ENCODE measurements around the gene ZSCAN25.

ZSCAN25 gene

DNA sequence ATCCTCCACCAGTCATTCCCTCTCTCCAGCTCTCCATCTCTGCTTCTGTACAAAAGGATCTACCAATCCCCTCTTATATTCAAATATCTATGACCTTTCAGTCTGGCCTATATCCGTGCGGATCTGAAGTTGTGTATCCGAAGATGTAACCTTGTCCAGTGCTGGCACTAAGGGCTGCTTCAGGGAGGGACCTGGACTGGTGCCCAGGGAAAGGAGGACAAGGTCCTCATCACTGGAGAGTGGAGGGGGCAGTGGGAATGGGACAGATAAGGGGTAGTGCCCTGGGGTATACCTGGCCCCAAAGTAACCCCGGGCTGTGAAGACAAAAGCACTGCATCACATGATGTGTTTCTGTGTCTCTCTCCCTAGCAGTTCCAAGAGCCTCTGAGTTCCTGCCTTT lies 16.9 kb upstream of the ZSCAN25 start:
- no peaks in the 10 kb centered on the region for H3K27me3 Mint-ChIP-seq

DNA sequence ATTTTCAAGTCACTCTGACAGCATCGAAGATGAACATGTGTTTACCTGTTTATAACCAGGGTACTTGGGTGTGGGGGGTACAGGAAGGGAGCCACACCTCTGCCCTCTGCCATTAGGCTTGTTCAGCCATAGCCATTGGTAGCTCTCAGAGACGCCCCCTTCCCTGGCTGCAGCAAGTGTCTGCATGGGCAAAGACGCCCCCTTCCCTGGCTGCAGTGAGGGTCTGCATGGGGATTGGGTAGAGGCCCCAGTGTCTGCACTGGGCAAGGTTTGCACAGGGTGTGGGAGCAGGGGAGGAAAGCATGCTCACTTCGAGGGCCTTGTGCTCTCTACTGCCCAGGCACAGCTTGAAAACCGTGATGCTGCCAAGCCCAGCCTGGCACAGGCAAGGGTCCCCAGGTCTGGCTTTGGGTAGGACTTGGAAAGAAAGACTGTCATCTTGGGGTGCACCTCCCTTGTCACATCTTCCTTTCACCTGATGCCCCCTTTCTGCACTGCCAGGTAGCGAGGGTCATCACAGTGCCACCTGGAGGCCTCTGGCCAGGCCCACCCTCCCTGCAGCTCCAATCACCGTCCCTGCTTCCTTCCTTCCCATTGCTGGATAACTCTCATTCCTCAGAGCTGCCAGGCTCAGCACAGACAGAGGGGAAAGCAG lies 15.0 kb upstream of the ZSCAN25 start:
- Mint-ChIP-seq H3K9me3 (no peaks in the 10 kb centered on the region), H3K4me1 (no peaks in the 10 kb centered on the region), H3K27me3 (no peaks in the 10 kb centered on the region), H3K27ac (no peak overlapping the region), H3K36me3 (peaks cover 0 to 6% of the 10 kb centered on the region in 2 donors), H3K4me3 (no peak overlapping the region)
- ATAC-seq (replicated peaks) (no peak), DNase-seq (no peak)

More for the DNA sequence above, 16.9 kb upstream of the ZSCAN25 start:
- no peak for ATAC-seq (replicated peaks)
- no peaks in the 10 kb centered on the region for H3K9me3 Mint-ChIP-seq
- H3K4me3 Mint-ChIP-seq: no peak overlapping the region
- H3K36me3 Mint-ChIP-seq: peaks cover 0 to 6% of the 10 kb centered on the region in 2 donors
- H3K4me1 Mint-ChIP-seq: no peaks in the 10 kb centered on the region
- no peak for DNase-seq
- H3K27ac Mint-ChIP-seq: no peak overlapping the region

DNA sequence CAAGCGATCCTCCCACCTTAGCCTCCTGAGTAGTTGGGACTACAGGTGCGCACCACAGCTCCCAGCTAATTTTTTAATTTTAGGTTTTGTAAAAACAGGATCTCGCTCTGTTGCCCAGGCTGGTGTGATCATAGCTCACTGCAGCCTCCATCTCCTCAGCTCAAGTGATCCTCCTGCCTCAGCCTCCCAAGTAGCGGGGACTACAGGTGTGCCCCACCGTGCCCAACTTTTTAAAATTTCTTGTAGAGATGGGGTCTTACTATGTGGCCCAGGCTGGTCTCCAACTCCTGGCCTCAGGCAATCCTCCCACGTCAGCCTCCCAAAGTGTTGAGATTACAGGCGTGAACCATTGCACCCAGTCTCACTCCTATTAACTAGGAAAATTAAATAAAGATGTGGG lies 11.2 kb upstream of the ZSCAN25 start:
- H3K36me3 Mint-ChIP-seq: peaks cover 0 to 7% of the 10 kb centered on the region in 2 donors
- H3K27ac Mint-ChIP-seq: no peak overlapping the region
- H3K4me3 Mint-ChIP-seq: no peak overlapping the region
- peaks cover 0 to 4% of the 10 kb centered on the region in 2 donors for H3K27me3 Mint-ChIP-seq
- DNase-seq (no peak), ATAC-seq (replicated peaks) (no peak)
- H3K4me1 Mint-ChIP-seq: no peaks in the 10 kb centered on the region
- H3K9me3 Mint-ChIP-seq: no peaks in the 10 kb centered on the region

DNA sequence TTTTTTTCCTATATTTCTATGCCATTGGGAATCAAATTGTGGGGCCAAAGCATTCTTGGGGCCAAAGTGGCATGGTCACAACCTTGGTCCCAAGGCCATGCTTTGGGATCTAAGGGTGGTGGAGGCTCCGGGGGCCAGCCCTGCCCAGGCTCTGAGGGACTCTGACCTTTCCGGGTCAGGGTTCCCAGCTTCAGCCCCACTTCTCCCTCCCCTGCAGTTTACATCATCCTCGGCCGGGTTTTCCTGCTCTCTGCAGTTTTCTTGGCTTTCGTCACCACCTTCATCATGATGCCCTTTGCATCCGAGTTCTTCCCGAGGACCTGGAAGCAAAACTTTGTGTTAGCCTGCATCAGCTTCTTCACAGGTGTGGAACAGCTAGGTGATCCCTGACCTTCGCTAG lies 10.2 kb upstream of the ZSCAN25 start:
- Mint-ChIP-seq H3K27ac (no peak overlapping the region), H3K4me1 (no peaks in the 10 kb centered on the region), H3K27me3 (peaks cover 0 to 8% of the 10 kb centered on the region in 2 donors), H3K4me3 (no peak overlapping the region), H3K36me3 (peaks cover 0 to 12% of the 10 kb centered on the region in 2 donors), H3K9me3 (no peaks in the 10 kb centered on the region)
- no peak for ATAC-seq (replicated peaks)
- DNase-seq: no peak

DNA sequence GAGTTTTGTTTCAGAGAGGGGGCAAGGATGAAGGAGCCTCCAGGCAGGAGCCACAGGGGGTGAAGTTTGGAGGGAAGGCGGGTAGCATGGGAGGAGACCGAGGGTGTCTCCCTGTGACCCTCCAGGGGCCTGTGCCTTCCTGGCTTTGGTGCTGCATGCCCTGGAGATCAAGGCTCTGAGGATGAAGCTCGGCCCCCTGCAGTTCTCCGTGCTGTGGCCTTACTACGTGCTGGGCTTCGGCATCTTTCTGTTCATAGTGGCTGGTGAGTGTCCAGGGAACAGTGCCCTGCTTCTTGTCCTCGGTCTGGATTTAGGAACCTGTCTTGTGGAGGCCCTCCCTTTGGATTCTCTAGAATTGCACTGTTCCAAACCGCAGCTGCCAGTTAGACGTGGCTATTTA lies 9.2 kb upstream of the ZSCAN25 start:
- peaks cover 0 to 12% of the 10 kb centered on the region in 2 donors for H3K36me3 Mint-ChIP-seq
- no peak overlapping the region for H3K4me3 Mint-ChIP-seq
- H3K9me3 Mint-ChIP-seq: no peaks in the 10 kb centered on the region
- no peak for ATAC-seq (replicated peaks)
- H3K4me1 Mint-ChIP-seq: no peaks in the 10 kb centered on the region
- DNase-seq: no peak
- H3K27ac Mint-ChIP-seq: no peak overlapping the region
- peaks cover 0 to 8% of the 10 kb centered on the region in 2 donors for H3K27me3 Mint-ChIP-seq

DNA sequence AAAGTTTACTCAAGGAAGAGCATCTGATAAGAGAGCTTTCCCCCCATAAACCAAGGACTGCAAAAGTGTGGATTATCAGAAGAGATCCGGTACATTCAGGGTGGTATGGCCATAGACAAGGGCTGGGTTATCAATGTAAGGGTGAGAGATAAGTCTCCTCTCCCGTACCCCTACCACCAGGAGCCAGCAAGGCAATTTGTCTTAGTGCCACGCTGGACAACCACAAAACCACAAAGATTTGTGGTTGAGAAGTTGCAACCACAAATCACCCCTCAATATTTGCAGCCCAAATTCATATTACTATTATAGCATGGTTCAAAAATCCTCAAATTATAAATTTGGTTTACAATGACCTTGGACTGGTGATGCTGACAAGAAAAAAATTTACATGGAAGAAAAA lies 2.3 kb upstream of the ZSCAN25 start:
- DNase-seq (no peak), ATAC-seq (replicated peaks) (no peak)
- H3K36me3 Mint-ChIP-seq: peaks cover 10 to 28% of the 10 kb centered on the region in 2 donors
- H3K4me1 Mint-ChIP-seq: peaks cover 22 to 31% of the 10 kb centered on the region in 2 donors
- H3K27ac Mint-ChIP-seq: no peak overlapping the region
- H3K27me3 Mint-ChIP-seq: peaks cover 4 to 9% of the 10 kb centered on the region in 2 donors
- H3K4me3 Mint-ChIP-seq: no peak overlapping the region
- H3K9me3 Mint-ChIP-seq: no peaks in the 10 kb centered on the region

DNA sequence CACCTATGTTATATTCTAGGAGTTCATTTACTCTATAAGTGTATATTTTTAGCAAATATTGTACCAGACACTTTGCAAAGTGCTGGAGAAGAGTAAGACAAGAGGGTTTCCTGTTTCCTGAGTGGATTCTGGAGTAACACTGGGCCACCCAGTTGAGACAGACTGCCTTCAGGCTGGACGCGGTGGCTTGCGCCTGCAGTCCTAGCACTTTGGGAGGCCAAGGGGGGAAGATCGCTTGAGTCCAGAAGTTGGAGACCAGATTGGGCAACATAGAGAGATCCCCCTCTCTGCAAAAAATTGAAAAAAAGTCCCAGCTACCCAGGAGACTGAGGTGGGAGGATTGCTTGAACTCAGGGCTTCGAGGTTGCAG lies 772 bp upstream of the ZSCAN25 start:
- DNase-seq: no peak
- no peaks in the 10 kb centered on the region for H3K9me3 Mint-ChIP-seq
- ATAC-seq (replicated peaks): no peak
- H3K36me3 Mint-ChIP-seq: peaks cover 17 to 27% of the 10 kb centered on the region in 2 donors
- H3K27ac Mint-ChIP-seq: peak overlapping the region; percentile 97
- peaks cover 0 to 9% of the 10 kb centered on the region in 2 donors for H3K27me3 Mint-ChIP-seq
- H3K4me3 Mint-ChIP-seq: peak overlapping the region; percentile 96 to 98
- H3K4me1 Mint-ChIP-seq: peaks cover 22 to 35% of the 10 kb centered on the region in 2 donors

DNA sequence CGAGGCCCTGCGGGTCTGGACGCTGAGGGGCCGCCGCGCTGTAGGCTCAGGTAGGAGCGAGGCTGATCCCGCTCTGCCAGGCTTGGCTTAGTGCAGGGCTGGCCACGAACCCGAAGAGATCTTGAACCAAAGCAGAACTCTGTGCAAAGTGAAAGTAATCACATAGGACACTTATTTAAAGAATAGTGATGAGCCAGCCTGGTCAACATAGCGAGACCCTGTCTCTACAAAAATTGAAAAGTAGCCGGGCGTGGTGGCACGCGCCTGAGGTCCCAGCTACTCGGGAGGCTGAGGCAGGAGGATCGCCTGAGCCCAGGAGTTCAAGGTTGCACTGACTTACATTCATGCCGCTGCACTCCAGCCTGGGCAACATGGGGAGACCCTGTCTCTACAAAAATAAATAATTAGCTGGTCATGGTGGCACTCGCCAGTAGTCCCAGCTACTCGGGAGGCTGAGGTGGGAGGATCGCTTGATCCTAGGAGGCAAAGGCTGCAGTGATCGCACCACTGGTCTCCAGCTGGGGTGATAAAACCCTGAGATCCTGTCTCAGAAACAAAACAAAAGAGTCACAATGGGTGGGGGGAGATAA lies 541 bp downstream of the ZSCAN25 start:
- Mint-ChIP-seq H3K27ac (peak overlapping the region; percentile 97), H3K27me3 (peaks cover 0 to 9% of the 10 kb centered on the region in 2 donors), H3K4me1 (peaks cover 22 to 39% of the 10 kb centered on the region in 2 donors), H3K36me3 (peaks cover 23 to 39% of the 10 kb centered on the region in 2 donors), H3K4me3 (peak overlapping the region; percentile 96 to 98), H3K9me3 (no peaks in the 10 kb centered on the region)
- DNase-seq (no peak), ATAC-seq (replicated peaks) (no peak)

DNA sequence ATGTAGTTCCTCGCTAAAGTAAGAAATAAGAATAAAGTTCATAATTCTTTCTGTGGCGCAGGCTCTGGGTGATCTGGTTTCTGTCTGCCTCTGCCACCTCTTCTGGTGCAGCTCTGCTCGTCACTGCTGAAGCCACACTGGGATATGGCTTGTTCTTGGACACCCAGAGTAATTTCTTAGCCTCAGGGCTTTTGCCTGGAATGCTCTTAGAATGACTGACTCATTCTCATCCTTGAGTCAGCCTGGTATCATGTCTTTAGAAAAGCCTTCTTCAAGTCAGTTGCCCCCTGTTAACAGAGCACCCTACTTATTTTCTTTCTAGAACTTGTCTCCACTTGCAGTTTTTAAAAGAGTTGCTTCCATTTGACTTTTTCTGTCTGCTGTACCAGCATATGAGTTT lies 2.0 kb downstream of the ZSCAN25 start:
- H3K4me1 Mint-ChIP-seq: peaks cover 25 to 47% of the 10 kb centered on the region in 2 donors
- peaks cover 0 to 9% of the 10 kb centered on the region in 2 donors for H3K27me3 Mint-ChIP-seq
- ATAC-seq (replicated peaks) (no peak), DNase-seq (no peak)
- H3K27ac Mint-ChIP-seq: no peak overlapping the region
- H3K9me3 Mint-ChIP-seq: no peaks in the 10 kb centered on the region
- H3K4me3 Mint-ChIP-seq: peak overlapping the region; percentile 72 to 98
- H3K36me3 Mint-ChIP-seq: peaks cover 31 to 48% of the 10 kb centered on the region in 2 donors

DNA sequence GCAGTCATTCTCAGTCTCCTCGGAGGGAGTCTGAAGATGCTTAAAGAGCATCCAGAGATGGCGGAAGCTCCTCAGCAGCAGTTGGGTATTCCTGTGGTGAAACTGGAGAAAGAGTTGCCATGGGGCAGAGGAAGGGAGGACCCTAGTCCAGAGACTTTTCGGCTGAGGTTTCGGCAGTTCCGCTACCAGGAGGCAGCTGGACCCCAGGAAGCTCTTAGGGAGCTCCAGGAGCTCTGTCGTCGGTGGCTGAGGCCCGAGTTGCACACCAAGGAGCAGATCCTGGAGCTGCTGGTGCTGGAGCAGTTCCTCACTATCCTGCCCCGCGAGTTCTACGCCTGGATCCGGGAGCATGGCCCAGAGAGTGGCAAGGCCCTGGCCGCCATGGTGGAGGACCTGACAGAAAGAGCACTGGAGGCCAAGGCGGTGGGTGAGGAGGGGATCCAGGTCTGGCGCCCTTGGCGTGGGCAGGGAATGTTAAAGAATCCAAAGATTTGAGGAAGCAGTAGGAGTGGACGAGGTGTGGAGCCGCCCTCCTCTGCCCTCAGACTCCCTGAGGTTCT lies 2.9 kb downstream of the ZSCAN25 start:
- no peaks in the 10 kb centered on the region for H3K9me3 Mint-ChIP-seq
- H3K4me3 Mint-ChIP-seq: no peak overlapping the region
- peaks cover 0 to 5% of the 10 kb centered on the region in 2 donors for H3K27me3 Mint-ChIP-seq
- no peak for DNase-seq
- H3K36me3 Mint-ChIP-seq: peaks cover 40 to 57% of the 10 kb centered on the region in 2 donors
- H3K27ac Mint-ChIP-seq: no peak overlapping the region
- peaks cover 28 to 56% of the 10 kb centered on the region in 2 donors for H3K4me1 Mint-ChIP-seq
- ATAC-seq (replicated peaks): no peak

DNA sequence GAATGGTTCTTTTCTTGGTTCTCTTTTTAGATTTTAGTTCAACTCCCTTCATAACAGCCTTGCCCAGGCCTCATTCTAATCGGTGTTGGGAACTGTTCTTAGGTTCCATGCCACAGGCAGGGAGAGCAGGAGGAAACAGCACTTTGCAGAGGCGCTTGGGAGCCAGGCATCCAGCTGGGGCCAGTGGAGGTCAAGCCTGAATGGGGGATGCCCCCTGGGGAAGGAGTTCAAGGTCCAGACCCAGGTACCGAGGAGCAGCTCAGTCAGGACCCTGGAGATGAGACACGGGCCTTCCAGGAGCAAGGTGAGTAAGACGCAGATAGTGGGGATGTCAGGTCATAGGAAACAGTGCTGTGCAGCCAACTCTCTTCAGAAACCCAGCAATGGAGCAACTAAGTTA lies 4.5 kb downstream of the ZSCAN25 start:
- Mint-ChIP-seq H3K27me3 (no peaks in the 10 kb centered on the region), H3K4me3 (no peak overlapping the region), H3K27ac (peak overlapping the region; percentile 37), H3K9me3 (no peaks in the 10 kb centered on the region), H3K36me3 (peaks cover 52 to 74% of the 10 kb centered on the region in 2 donors), H3K4me1 (peaks cover 29 to 66% of the 10 kb centered on the region in 2 donors)
- ATAC-seq (replicated peaks) (no peak), DNase-seq (no peak)

DNA sequence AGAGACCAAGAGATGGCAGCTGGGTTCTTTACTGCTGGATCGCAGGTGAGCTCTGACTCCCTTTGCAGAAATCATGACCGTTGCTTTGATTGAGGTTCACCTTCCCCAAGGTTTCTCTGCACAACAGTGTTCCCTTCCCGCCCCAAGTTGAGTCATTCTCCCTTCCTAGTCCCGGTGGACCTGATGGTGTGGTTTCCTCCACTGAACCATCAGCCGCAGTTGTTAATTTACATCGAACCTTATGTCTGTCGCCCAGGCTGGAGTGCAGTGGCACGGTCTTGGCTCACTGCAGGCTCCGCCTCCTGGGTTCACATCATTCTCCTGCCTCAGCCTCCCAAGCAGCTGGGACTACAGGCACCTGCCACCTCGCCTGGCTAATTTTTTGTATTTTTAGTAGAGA lies 5.8 kb downstream of the ZSCAN25 start:
- H3K36me3 Mint-ChIP-seq: peaks cover 54 to 76% of the 10 kb centered on the region in 2 donors
- H3K9me3 Mint-ChIP-seq: no peaks in the 10 kb centered on the region
- H3K27ac Mint-ChIP-seq: no peak overlapping the region
- no peak overlapping the region for H3K4me3 Mint-ChIP-seq
- no peaks in the 10 kb centered on the region for H3K27me3 Mint-ChIP-seq
- peaks cover 24 to 53% of the 10 kb centered on the region in 2 donors for H3K4me1 Mint-ChIP-seq
- DNase-seq: no peak
- ATAC-seq (replicated peaks): no peak

DNA sequence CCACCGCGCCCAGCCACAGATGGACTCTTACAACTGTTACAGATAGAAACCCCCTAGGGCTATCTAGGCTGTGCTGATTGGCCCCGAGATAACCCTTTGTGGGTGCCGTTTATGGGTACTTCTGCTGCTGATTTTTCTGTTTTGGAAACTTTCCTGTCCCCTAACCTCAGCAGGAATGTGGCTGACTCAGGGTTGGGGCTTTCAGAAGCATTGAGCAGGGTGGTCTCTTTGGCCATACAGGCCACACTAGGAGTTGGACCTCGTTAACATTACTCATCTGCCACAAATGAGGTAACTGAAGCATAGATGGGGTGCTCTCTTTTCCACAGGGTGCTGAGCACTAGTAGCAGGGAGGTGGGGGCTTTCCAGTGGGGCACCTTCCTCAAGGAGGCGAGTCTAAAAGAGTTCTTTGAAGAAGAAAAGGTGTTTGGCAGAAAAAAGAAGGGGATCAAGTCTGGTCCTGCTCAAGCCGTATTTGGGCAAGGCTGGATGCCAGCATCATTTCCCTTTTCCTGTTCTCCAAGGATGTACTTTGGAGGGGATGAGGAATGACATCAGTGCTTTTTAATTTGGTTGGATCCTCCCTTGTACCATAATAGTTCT lies 6.4 kb downstream of the ZSCAN25 start:
- peak overlapping the region; percentile 43 for H3K27ac Mint-ChIP-seq
- peaks cover 57 to 77% of the 10 kb centered on the region in 2 donors for H3K36me3 Mint-ChIP-seq
- H3K4me3 Mint-ChIP-seq: no peak overlapping the region
- no peak for DNase-seq
- no peak for ATAC-seq (replicated peaks)
- no peaks in the 10 kb centered on the region for H3K9me3 Mint-ChIP-seq
- H3K27me3 Mint-ChIP-seq: no peaks in the 10 kb centered on the region
- peaks cover 18 to 47% of the 10 kb centered on the region in 2 donors for H3K4me1 Mint-ChIP-seq

DNA sequence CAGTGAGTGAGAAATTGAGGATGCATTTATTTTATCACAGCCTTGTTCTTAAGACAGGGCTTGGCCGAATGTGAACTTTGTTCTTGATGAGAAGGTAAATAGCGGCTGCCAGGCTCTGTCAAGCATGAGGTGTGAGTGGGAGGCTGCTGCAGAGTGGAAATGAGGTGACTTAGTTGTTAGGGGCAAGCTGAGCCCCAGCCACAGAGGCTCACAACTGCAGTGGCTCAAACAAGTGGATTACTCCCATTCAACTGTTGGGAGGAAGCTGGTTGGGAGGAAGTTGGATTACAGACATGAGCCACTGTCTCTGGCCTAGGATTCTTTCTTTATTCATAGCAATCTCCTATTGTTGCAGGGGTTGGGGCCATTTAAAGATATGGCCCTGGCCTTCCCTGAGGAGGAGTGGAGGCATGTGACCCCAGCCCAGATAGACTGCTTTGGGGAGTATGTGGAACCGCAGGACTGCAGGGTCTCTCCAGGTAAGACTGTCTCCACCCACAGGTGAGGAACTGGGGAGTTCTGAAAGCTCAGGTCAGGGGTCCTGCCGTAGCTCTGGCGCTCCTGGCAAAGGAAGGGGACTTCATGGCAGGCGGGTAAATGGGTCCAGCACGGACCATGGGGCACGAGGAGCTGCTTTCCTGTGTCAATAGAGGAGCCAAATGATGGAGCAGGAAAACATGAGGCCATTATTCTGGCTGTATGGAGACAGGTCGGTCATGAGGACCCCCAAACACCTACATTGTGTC lies 7.1 kb downstream of the ZSCAN25 start:
- no peak overlapping the region for H3K27ac Mint-ChIP-seq
- H3K4me3 Mint-ChIP-seq: no peak overlapping the region
- no peak for ATAC-seq (replicated peaks)
- peaks cover 18 to 40% of the 10 kb centered on the region in 2 donors for H3K4me1 Mint-ChIP-seq
- DNase-seq: no peak
- no peaks in the 10 kb centered on the region for H3K27me3 Mint-ChIP-seq
- no peaks in the 10 kb centered on the region for H3K9me3 Mint-ChIP-seq
- H3K36me3 Mint-ChIP-seq: peaks cover 58 to 80% of the 10 kb centered on the region in 2 donors

All from stimulated activated naive B cell treated with anti-CD40 and anti-IgM and Interleukin-4, amounts not matched to agents 10 μg/mL and 1 μg/mL and 100 μg/mL, for 72 hours (primary cell).